Measurements from ENCODE around the gene SLC7A11.

The SLC7A11 gene

GRCh38 chr4:138174981-138175794 is 67.0 kb downstream of the SLC7A11 start:
- Mint-ChIP-seq H3K4me1 (no peaks in the 10 kb centered on the region), H3K36me3 (no peaks in the 10 kb centered on the region), H3K4me3 (no peak overlapping the region), H3K9me3 (no peaks in the 10 kb centered on the region), H3K27me3 (no peaks in the 10 kb centered on the region), H3K27ac (no peak overlapping the region)

DNA sequence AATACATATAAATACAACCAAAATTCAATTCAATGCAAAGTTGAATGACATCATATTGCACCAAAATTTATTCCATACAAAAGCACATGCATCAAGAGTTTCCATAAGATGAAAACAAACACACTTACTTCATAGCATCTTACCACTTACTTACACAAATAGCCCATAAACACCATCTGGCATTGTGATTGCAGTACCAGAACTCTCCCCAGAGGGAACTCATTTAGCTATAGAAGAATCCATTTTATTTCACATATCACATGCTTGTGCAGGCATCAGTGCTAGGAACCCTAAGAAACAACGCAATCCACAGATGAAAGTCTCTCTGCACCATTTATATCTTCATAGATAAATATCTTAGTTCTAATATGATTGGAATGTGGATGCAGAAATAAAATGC is 77.9 kb downstream of the SLC7A11 start:
- no peak overlapping the region for H3K27ac Mint-ChIP-seq
- H3K9me3 Mint-ChIP-seq, result peaks cover 7% of the 10 kb centered on the region
- H3K4me1 Mint-ChIP-seq, result no peaks in the 10 kb centered on the region
- no peak overlapping the region for H3K4me3 Mint-ChIP-seq
- H3K27me3 Mint-ChIP-seq, result no peaks in the 10 kb centered on the region
- no peaks in the 10 kb centered on the region for H3K36me3 Mint-ChIP-seq

DNA sequence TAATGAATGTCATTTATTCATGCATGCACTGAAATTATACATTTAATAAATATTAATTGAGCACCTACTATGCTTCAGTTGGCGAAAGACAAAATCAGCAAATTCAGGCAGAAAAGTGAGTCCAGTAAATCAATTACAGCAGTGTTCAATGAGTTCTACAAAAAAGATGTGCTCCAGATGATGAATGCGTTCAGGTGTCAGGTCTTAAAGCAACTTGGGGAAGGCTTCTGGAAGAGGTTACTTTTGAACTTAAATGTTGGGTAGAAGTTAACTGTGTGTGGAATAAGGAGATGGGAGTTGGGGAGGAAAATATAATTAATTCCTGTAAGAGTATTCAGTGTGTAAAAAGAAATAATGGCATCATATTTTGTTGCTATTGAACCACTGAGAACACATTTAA is 79.0 kb downstream of the SLC7A11 start:
- Mint-ChIP-seq H3K4me3 (no peak overlapping the region), H3K4me1 (no peaks in the 10 kb centered on the region), H3K36me3 (no peaks in the 10 kb centered on the region), H3K27ac (no peak overlapping the region), H3K27me3 (no peaks in the 10 kb centered on the region), H3K9me3 (peaks cover 12% of the 10 kb centered on the region)

DNA sequence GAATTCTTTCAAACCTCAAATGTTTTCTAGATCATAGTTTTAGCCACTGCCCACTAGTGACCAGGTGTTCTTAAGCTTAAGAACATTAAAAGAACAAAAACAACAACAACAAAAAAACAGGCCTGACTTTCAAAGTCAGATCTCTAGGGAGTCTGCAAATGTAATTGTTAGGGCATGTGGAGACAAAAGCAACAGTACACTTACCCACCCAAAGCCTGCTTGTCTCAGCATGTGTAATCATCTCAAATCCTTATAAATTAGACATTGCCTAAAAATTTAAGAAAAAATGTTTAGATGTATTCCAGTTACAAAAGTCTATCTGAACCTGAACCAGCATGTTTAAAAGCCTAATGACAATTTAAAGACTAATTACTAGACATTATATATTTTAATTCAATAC is 79.9 kb downstream of the SLC7A11 start:
- Mint-ChIP-seq H3K36me3 (no peaks in the 10 kb centered on the region), H3K27me3 (no peaks in the 10 kb centered on the region), H3K4me3 (no peak overlapping the region), H3K27ac (no peak overlapping the region), H3K9me3 (peaks cover 12% of the 10 kb centered on the region), H3K4me1 (no peaks in the 10 kb centered on the region)

- Mint-ChIP-seq H3K4me1 (no peaks in the 10 kb centered on the region), H3K4me3 (no peak overlapping the region), H3K9me3 (peaks cover 12% of the 10 kb centered on the region), H3K27me3 (no peaks in the 10 kb centered on the region), H3K36me3 (no peaks in the 10 kb centered on the region), H3K27ac (no peak overlapping the region)
Observed at GRCh38 chr4:138161351-138161750, 80.8 kb downstream of the SLC7A11 start.

DNA sequence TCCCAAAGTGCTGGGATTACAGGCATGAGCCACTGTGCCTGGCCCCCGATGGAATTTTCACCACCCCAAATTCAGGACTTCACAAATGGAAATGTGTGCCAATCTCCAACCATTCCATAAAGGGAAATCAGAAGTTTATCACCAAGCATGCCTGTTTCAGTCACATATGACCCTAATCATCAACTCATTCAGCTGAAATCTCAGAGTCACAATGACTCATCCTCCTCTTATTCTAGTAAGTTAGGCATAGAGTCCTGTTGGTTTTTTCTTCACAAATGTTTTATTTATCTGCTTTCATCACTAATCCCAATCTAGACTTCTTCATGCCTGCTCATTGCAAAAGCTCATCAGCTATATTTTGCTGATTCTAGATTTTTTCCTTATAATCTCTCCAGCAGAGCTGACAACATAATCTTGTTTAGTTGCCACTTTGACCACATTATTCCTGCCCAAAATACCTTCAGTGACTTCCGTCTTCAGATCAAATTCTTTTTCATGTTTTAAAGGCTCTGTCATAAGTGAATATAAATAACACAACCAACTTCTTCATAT is 83.3 kb downstream of the SLC7A11 start:
- Mint-ChIP-seq H3K36me3 (no peaks in the 10 kb centered on the region), H3K27ac (no peak overlapping the region), H3K4me1 (no peaks in the 10 kb centered on the region), H3K27me3 (no peaks in the 10 kb centered on the region), H3K4me3 (no peak overlapping the region), H3K9me3 (peaks cover 12% of the 10 kb centered on the region)

GRCh38 chr4:138140879-138141278 is 101.3 kb downstream of the SLC7A11 start:
- Mint-ChIP-seq H3K4me1 (no peaks in the 10 kb centered on the region), H3K27me3 (no peaks in the 10 kb centered on the region), H3K27ac (no peak overlapping the region), H3K4me3 (no peak overlapping the region), H3K9me3 (no peaks in the 10 kb centered on the region), H3K36me3 (no peaks in the 10 kb centered on the region)

GRCh38 chr4:138138774-138139173 is 103.4 kb downstream of the SLC7A11 start:
- Mint-ChIP-seq H3K4me1 (no peaks in the 10 kb centered on the region), H3K27ac (no peak overlapping the region), H3K36me3 (no peaks in the 10 kb centered on the region), H3K4me3 (no peak overlapping the region), H3K9me3 (no peaks in the 10 kb centered on the region), H3K27me3 (no peaks in the 10 kb centered on the region)

DNA sequence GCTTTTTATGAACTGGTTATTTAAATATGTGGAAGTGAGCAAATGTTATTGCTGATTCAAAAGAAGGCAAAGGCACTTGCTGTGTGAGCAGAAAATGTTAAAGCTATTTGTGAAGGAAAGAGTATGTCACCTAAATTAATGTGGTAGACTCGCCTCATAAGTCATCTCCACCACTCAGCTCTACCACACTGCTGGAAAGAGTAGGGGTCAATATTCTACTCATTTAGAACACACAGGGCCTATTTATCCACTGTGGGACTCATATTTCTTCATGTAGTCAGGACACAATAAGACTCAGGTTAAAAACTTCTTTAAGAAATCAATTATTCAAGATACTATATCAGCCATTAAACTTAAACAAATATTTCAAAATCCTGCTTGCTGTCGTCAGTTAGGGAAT is 106.5 kb downstream of the SLC7A11 start:
- H3K36me3 Mint-ChIP-seq, result no peaks in the 10 kb centered on the region
- H3K4me1 Mint-ChIP-seq, result no peaks in the 10 kb centered on the region
- peaks cover 7% of the 10 kb centered on the region for H3K9me3 Mint-ChIP-seq
- no peak overlapping the region for H3K27ac Mint-ChIP-seq
- no peaks in the 10 kb centered on the region for H3K27me3 Mint-ChIP-seq
- no peak overlapping the region for H3K4me3 Mint-ChIP-seq

- H3K4me3 Mint-ChIP-seq, result no peak overlapping the region
Observed at GRCh38 chr4:138118270-138118669, 123.9 kb downstream of the SLC7A11 start.

DNA sequence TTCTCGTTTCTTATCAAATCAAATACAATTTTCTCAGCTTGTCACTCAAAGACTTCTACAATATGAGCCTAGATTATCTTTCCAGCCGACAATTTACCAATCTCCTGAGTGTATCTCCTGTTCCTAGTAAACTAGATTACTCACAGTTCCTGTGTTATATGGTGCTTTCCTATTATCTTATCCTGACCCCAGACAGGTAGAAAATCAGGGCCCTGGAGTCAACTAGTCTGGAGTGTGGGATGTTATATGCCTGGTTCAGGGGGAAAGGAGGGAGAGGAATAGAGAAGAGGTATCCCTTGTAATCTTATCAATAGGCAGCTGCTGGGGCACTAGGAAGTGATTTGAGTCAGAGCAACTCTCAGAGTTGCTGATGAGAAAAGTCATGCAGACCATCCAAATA is 127.1 kb downstream of the SLC7A11 start:
- Mint-ChIP-seq H3K4me1 (no peaks in the 10 kb centered on the region), H3K27me3 (no peaks in the 10 kb centered on the region), H3K27ac (no peak overlapping the region), H3K36me3 (no peaks in the 10 kb centered on the region), H3K4me3 (no peak overlapping the region), H3K9me3 (no peaks in the 10 kb centered on the region)

More at GRCh38 chr4:138118270-138118669, 123.9 kb downstream of the SLC7A11 start:
- Mint-ChIP-seq H3K9me3 (peaks cover 6% of the 10 kb centered on the region), H3K27ac (no peak overlapping the region), H3K36me3 (no peaks in the 10 kb centered on the region), H3K27me3 (no peaks in the 10 kb centered on the region), H3K4me1 (no peaks in the 10 kb centered on the region)

DNA sequence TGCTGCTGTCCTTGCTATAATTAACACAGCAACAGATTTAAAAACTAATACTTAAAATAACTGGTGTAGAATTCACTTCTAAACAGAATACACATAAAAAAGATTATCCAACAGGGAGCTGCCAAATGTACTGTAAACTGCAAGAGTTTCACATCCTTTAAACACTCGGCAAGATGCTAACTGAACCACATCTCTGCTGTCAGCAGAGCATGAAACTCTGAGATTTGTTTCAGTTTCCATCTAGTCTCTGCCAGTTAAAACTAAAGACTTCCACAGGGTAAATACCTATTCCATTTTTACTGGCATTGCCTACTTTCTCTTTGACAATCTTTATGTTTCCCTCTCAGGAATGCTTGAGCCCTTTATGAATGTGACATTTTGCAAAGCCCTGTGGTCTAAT is 127.7 kb downstream of the SLC7A11 start:
- Mint-ChIP-seq H3K9me3 (no peaks in the 10 kb centered on the region), H3K27me3 (no peaks in the 10 kb centered on the region), H3K27ac (no peak overlapping the region), H3K4me1 (no peaks in the 10 kb centered on the region), H3K4me3 (no peak overlapping the region), H3K36me3 (no peaks in the 10 kb centered on the region)

Data from activated naive CD4-positive, alpha-beta T cell treated with anti-CD3 and anti-CD28 coated beads, Interleukin-2, amount 50 U/mL, for 24 hours (primary cell).